ENCODE results near the gene RAB8A. TPM values are rescaled to one million over a fixed set of nuclear protein-coding genes. Genes with fewer than 3 reads are reported as not detected.

RAB8A gene
- polyA plus RNA-seq, 3 donors, result 70.7 to 96.3 (median 95.6) TPM

DNA sequence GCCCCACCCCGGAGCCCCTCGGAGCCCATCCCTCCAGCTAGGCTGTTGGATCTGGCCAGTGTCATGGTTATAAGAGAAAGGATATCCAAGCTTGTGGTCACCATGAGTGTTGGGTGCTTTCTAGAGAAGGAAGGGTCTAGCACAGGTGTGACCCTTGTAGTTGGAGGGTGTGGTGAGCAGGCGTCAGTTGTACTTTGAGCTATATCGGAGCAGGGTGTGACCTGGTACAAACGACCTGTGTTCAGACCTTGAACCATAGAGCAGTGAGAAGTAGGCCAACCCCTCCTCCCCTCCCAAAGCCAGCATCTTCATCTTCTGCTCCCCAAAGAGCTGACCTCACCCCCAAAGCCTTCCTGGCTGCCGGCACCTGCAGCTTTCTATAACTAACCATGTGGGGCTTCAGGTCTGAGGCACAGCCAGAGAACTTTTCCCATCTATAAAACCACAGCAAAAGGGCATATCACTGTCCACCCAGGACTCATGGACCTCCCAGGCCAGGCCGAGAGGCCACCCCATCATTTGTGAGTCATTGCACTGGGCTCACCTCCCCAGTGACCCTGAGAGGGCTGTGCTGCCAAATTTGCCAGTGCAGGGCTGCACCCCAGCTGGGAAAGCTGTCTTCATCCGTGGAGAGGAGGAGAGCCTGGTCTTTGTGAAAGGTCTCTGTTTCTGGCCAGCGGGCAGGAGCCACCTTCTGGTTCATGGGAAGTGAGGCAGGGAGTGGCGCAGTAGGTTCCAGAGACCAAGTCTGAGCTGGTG lies 14.2 kb downstream of the RAB8A start:
- no peak for DNase-seq (ENCODE audit: extremely low read depth in 1 of 11, low read depth in 9 of 11, low spot score in 4 of 11)

DNA sequence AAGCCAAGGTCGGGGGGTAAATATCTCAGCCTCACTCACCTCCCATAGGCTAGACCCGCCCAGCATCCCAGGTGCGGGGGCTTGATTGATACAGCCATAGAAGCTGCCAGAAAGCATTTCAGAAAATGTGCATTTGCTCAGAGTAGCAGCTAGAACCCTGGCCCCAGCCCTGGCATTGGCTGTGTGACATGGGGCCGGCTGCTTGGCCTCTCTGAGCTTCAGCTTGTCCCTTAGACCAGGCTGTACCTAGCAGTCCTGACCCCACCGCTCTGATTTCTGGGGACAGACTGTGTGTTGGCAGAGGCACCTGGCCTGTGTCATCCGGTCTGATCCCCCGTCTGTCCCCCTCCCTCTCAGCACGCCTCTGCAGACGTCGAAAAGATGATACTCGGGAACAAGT lies 15.4 kb downstream of the RAB8A start:
- no peak for DNase-seq (ENCODE audit: extremely low read depth in 1 of 11, low read depth in 9 of 11, low spot score in 4 of 11)

DNA sequence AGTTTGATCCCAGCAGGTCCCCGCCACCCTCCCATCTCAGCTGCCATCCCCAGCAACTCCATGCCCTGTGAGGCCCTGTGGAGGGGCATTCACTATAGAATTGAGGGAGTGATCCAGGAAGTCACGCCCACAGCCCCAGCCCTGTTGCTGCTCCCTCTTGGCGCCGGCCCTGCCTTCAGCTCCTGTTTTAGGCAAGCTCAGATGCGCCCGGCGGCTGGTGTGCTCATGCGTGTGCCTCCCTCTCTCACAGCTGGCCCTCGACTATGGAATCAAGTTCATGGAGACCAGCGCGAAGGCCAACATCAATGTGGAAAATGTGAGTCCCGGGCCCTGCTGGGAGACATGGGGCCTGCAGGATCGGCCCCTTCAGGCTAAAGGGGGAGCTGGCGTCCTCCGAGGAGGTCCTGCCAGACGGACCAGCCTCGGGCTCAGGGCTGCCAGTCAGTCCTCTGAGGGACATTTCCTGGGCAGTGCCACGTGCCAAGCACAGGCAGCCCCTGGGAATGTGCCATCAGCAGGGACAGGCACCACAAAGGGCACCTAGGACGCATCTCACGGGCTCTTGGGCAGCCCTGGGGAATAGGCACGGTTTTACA lies 16.2 kb downstream of the RAB8A start:
- DNase-seq (ENCODE audit: extremely low read depth in 1 of 11, low read depth in 9 of 11, low spot score in 4 of 11), result no peak

DNA sequence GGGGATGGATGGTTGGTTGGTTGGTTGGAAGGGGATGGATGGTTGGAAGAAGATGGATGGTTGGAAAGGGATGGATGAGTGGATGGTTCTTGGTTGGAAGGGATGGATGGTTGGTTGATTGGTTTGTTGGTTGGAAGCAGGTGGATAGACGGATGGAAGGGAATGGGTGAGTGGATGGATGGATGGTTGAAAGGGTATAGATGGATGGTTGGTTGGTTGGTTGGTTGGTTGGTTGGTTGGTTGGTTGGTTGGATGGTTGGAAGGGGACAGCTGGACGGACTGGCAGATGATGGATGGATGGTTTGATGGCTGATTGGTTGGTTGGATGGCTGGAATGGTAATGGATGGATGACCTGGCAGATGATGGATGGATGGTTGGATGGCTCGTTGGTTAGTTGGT lies 20.0 kb downstream of the RAB8A start:
- no peak for DNase-seq (ENCODE audit: extremely low read depth in 1 of 11, low read depth in 9 of 11, low spot score in 4 of 11)

DNA sequence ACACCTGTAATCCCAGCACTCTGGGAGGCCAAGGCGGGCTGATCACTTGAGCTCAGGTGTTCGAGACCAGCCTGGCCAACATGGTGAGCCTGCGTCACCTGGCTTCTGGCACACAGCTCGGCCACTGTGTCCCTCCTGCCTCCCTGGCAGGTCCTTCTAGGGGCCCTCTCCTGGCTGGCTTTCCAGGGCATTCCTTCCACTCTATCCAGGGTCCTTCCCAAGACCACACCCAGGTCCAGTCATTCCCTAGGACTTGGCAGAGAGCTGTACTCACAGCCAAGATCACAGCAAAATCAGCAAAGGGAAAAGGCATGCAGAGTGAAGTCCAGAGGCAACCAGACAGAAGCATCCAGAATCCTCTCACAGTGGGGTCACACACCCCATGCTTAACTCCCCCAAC lies 22.1 kb downstream of the RAB8A start:
- no peak for DNase-seq (ENCODE audit: extremely low read depth in 1 of 11, low read depth in 9 of 11, low spot score in 4 of 11)

DNA sequence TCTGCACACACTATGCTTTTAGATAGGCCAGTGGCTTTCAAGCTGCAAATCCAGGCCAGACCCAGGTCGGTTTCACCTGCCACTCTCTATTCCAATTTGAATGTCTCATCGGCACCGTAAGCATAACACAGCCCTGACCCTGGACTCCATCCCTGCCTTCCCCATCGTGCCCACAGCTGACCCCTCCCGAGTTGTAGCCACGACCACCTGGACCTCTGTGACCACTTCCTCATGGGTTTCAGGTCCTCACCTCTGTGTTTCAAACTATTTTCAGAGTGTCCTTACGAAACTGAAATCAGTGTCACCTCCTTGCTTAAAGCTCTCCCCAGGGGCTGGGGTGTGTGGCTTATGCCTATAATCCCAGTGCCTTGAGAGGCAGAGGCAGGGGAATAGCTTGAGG lies 22.8 kb downstream of the RAB8A start:
- DNase-seq (ENCODE audit: extremely low read depth in 1 of 11, low read depth in 9 of 11, low spot score in 4 of 11), result no peak

DNA sequence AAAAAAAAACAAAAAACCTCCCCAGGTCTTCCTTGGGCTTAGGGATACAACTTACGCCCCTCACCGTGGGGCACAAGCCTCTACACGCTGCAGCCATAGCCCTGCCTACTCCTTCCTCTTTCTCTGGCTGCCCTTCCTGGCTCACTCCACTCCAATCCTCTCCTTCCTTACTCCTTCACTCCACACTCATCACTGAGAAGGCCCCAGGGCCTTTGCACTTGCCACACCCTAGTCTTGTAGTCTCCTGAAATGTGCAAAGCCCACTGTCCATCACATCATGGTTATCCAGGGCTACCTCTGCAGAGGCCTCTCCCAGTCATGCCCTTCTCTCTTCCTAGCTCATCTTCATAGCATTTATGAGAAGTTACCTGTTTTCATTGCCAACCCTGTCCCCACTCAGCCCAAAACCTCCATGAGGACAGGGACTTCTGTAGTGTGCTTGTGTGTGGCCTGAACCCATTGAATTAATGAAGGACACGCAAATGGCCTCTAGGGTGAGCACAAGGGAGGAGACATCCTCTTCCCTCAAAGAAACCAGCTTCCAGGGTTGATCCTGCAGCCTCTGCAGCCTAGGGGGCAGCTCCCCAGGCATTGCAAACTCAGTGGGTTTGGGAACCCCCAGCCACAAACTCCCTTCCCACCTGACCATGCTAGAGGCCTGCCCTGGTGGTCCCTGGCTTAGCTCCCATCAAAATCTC lies 23.9 kb downstream of the RAB8A start:
- no peak for DNase-seq (ENCODE audit: extremely low read depth in 1 of 11, low read depth in 9 of 11, low spot score in 4 of 11)

DNA sequence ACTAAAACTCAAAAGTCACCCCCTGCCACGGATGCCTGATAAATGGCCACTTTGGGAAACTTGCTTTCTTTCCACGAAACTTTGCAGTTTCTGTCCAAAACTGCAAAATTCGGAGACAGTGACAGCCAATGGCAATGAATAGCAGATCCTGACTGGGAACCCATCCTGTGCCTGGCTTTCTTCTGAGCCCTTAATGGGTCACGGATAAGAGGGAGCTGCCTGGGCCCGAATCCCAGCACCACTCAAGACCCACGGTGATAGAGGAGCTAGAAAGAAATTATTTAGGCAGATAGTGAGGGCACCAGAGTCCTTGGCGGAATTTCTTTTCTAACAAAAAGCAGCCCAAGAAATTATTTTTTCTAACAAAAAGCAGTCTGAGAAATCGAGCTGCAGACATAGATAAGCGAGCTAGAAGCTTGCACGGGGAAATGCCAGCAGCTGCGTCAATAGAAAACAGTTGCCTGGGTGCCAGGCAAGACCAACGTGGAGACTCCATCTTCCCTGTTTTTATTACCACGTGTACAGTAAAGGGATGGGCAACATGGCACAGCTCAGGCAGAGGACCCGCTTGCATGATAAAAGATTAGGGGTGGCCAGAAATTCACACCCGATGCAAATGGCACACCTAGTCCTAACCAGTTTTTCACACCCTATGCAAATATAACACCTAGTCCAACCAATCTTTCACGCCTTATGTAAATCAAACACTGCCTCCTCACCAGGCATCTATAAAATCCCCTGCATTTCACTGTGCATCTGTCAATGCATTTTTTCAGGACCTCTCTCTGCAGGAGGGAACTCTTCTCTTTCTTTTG lies 24.7 kb downstream of the RAB8A start:
- DNase-seq (ENCODE audit: extremely low read depth in 1 of 11, low read depth in 9 of 11, low spot score in 4 of 11), result no peak

DNA sequence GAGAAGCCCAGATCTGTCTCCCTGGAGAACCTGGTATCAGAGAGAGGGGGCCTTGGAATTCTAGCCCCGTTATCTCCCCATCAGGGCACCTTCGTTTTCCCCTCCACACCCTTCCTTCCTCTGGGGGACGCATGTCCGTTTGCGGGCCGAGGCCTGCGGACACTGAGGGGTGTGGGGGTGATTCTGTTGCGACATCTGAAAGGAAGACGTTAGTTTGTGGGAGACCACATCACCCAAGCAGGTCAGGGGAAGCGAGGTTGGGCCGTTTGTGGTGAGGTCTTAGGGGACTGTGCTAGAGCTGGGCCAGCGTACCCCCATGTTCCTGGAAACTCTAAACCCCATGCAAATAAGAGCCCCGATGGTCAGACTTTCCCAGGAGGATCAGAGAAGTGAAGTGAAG lies 28.1 kb downstream of the RAB8A start:
- DNase-seq (ENCODE audit: extremely low read depth in 1 of 11, low read depth in 9 of 11, low spot score in 4 of 11), result no peak

DNA sequence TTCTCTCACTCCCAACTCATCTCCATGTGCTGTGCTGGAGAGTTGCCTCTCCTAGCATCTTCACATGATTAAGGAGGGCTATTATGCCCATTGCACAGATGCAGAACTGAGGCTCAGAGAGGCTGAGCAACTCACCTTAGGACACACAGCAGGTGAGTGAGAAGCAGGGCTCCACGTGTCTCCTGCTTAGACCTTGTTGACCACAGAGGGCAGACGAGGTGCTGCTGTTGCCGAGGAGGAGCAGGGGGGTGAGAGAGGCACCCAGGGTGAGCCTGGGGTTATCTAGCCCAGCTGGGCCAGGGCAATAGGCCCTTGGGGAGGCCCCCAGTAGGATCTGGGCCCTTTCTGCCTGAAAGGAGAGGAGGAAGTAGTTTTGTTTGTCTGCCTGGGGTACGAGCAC lies 29.4 kb downstream of the RAB8A start:
- no peak for DNase-seq (ENCODE audit: extremely low read depth in 1 of 11, low read depth in 9 of 11, low spot score in 4 of 11)

DNA sequence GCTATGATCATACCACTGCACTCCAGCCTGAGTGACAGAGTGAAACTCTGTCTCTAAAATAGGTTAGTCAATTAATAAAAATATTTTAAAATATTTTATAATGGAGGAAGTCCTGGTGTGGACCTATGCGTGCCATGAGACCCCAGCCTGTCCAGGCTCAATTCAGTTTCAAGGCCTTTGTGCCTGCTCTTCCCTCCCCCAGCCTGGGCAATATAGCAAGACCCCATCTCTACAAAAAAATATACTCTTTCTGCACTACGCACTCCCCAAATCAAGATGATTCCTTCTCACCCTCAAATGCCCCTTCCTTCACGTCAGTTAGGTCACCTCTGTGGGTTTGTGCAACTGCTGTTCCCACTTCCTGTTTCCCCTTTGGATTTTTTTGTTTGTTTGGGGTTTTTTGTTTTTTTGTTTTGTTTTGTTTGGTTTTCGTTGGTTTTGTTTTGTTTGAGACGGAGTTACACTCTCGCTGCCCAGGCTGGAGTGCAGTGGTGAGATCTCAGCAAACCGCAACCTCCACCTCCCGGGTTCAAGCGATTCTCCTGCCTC lies 30.4 kb downstream of the RAB8A start:
- DNase-seq (ENCODE audit: extremely low read depth in 1 of 11, low read depth in 9 of 11, low spot score in 4 of 11), result no peak

DNA sequence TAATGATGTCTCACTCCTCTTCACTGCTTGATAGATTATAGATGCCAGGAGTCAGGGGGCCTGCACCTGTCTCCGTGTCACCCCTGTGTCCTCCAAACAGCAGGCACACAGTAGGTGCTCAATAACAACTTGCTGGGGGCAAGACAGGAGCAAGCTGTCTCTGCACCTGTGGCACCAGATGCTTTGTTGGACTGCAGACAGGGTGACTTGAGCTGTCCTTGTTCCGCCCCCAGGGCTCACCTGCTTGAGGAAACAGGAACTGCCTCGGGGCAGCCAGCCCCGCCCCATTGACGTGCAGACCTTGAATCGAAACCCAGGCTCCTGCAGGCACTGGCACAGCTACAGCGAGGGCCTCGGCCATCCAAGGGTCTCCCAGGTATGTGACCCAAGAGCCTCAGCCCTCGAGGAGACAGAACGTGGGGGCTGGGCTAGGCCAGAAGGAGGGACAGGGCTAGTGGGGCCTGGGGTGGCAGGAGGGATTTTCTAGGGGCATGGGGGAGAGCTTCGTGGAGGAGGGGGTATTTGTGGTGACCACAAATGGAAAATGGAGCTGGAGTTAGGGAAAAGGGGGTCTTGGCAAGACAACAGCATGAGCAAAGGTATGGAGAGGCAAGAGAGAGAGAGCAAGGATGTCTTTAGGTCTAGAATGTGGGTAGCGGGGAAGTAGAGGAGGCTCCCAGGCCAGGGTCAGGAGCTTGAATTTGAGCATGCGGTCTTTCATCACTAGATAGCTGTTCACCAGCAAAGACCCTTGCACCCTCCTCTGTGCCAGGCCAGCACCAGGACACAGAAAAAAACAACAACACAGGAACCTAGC lies 31.9 kb downstream of the RAB8A start, which contains the start of gene HSH2D:
Gene HSH2D, plus strand, starts transcription at position 287 of the 817 bp plus-strand sequence. CDS start 5,066 bp downstream, outside the sequence.
- peak in 1 of 11 donors; percentile 11 for DNase-seq (ENCODE audit: extremely low read depth in 1 of 11, low read depth in 9 of 11, low spot score in 4 of 11)

DNA sequence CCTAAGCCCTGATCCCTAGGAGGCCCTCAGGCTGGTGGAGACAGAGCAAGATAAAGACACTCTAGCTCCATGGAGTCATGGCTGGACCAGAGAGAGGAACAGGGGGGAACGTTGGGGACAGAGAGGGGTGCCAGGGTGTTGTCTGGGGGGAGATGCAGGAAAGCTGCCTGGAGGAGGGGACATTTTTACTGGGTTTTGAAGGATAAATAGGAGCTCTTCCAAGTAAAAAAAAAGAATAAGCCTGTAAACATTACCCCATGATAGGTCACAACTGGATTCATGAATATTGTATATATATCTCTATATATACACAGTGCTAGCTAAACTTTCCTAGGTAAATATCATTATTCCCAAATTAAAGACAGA lies 32.5 kb downstream of the RAB8A start:
- no peak for DNase-seq (ENCODE audit: extremely low read depth in 1 of 11, low read depth in 9 of 11, low spot score in 4 of 11)

DNA sequence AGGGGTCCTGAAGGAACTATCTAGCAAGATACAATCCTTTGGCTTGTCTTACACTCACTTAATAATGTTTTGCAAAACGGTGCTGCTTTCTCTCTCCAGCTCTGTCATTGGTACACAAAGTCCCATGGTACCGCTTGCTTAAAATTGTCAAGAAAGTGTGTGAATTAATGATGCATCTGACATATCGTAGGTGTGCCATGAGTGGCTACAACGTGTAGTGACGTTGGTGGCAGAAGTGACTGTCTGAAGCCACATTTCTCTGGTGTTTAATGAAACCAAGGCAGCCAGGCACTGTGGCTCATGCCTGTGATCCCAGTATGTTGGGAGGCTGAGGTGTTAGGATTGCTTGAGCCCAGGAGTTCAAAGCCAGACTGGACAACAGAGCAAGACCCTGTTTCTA lies 34.4 kb downstream of the RAB8A start:
- DNase-seq (ENCODE audit: extremely low read depth in 1 of 11, low read depth in 9 of 11, low spot score in 4 of 11), result no peak

DNA sequence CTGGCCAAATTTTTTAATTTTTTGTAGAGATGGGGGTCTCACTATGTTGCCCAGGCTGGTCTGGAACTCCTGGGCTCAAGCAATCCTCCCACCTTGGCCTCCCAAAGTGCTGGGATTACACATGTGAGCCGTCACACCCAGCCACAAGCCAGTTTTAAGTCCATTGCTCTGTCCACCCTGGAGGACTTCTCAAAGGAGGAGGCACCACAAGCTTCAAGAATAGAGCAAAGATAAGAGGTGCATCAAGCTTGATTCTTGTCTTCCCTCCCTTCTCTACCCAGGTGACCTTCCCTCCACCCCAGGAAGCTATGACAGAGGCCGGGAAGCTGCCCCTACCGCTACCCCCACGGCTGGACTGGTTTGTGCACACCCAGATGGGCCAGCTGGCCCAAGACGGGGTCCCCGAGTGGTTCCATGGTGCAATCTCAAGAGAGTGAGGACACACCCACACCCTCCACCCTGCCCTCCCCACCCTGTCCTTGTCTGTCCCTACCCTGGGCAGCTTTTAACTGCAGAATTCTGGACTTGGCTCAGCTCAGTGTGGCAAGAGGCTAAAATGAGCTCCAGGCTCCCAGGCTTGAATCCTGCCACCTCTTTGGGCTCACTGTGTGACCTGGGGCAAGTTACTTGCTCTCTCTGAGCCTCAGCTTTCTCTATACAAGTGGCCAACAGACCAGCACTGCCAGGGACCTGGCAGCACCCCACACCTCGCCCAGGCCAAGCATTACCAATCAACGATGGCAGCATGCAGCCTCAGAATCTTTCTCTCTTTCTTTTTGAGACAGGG lies 36.9 kb downstream of the RAB8A start:
- no peak for DNase-seq (ENCODE audit: extremely low read depth in 1 of 11, low read depth in 9 of 11, low spot score in 4 of 11)

DNA sequence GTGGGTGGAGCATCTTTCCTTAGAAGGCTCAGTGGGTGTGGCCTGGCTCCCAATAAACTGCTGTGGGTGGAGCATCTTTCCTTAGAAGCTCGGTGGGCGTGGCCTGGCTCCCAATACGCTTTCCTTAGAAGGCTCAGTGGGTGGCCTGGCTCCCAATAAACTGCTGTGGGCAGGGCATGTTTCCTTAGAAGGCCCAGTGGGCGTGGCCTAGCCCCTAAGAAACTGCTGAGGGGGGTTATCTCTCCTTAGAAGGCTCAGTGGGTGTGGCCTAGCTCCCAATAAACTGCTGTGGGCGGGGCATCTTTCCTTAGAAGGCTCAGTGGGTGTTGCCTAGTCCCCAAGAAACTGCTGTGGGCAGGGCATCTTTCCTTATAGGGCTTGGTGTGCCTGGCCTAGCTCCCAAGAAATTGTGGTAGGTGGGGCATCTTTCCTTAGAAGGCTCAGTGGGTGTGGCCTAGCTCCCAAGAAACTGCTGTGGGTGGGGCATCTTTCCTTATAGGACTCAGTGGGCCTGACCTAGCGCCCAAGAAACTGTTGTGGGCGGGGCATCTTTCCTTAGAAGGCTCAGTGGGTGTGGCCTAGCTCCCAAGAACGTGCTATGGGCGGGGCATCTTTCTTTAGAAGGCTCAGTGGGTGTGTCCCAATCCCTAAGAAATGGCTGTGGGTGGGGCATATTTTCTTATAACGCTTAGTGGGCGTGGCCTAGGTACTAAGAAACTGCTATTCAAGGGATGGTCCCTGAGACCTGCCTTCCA lies 42.1 kb downstream of the RAB8A start:
- no peak for DNase-seq (ENCODE audit: extremely low read depth in 1 of 11, low read depth in 9 of 11, low spot score in 4 of 11)

DNA sequence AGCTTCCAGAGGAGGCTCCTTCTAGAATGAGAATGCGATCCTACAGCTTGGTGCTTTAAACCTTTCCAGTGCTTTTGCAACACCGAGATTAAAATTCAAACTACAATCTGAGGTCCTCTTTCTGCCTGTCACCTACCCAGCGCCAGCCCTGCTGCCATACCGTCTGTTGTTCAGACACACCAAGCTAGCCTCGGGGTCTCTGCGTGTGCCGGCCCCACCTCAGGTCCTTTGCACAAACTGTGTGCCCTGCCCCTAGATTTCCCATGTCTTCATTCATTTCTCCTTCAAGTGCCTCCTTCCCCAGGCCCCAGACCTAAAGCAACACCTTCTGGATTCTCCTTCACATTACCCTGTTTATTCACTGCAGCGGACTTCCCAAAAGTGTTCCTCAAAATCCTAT lies 42.9 kb downstream of the RAB8A start:
- no peak for DNase-seq (ENCODE audit: extremely low read depth in 1 of 11, low read depth in 9 of 11, low spot score in 4 of 11)
